Measurements from ENCODE around the gene ABHD17A.

The ABHD17A gene

DNA sequence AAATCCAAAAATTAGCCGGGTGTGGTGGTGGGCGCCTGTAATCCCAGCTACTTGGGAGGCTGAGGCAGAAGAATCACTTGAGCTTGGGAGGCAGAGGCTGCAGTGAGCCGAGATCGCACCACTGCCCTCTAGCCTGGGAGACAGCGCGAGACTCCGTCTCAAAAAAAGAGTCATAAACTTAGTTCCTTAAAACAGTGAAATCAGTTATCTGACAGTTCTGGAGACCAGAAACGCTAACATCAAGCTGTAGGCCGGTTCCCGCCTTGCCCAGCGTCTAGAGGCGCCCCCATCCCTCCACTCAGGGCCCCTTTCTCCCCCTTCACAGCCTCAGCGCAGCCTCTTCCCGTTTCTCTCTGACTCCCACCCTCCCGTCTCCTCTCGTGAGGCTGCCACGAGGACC is 31.9 kb upstream of the ABHD17A start:
- no peak overlapping the region for H3K27ac ChIP-seq
- TF ChIP-seq ZFX (IDR thresholded peaks at IDR 0.05; ENCODE audit: borderline replicate concordance), result no peak
- TF ChIP-seq, protein P1, sequence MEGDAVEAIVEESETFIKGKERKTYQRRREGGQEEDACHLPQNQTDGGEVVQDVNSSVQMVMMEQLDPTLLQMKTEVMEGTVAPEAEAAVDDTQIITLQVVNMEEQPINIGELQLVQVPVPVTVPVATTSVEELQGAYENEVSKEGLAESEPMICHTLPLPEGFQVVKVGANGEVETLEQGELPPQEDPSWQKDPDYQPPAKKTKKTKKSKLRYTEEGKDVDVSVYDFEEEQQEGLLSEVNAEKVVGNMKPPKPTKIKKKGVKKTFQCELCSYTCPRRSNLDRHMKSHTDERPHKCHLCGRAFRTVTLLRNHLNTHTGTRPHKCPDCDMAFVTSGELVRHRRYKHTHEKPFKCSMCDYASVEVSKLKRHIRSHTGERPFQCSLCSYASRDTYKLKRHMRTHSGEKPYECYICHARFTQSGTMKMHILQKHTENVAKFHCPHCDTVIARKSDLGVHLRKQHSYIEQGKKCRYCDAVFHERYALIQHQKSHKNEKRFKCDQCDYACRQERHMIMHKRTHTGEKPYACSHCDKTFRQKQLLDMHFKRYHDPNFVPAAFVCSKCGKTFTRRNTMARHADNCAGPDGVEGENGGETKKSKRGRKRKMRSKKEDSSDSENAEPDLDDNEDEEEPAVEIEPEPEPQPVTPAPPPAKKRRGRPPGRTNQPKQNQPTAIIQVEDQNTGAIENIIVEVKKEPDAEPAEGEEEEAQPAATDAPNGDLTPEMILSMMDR (IDR thresholded peaks at IDR 0.05), result no peak

DNA sequence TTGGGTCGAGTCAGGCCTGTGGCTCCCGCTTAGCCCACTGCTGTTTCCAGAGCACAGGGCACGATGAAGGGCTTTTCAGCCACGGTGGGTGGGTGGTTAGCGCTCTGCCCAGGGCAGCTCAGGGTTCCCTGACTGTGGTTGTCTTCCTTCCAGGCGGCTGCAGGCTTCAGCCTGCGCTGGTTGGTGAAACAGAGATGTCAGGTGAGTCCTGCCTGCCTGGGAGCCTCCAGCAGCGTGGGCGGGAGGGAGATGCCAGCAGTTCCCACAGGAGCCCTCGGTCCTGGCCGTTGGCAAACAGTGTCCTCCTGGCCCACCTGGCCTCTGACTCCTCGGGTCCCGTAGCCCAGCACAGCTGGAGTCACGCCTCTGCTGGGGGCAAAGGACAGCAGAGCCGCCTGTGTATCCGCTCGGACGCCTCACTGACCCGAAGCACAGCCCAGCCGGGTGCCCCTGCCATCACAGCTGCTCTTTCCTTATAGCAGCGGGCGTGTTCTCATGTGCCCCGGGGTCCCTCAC is 29.6 kb upstream of the ABHD17A start:
- TF ChIP-seq ZFX (IDR thresholded peaks at IDR 0.05; ENCODE audit: borderline replicate concordance), result no peak
- TF ChIP-seq, protein P1 (IDR thresholded peaks at IDR 0.05), result no peak
- no peak overlapping the region for H3K27ac ChIP-seq

DNA sequence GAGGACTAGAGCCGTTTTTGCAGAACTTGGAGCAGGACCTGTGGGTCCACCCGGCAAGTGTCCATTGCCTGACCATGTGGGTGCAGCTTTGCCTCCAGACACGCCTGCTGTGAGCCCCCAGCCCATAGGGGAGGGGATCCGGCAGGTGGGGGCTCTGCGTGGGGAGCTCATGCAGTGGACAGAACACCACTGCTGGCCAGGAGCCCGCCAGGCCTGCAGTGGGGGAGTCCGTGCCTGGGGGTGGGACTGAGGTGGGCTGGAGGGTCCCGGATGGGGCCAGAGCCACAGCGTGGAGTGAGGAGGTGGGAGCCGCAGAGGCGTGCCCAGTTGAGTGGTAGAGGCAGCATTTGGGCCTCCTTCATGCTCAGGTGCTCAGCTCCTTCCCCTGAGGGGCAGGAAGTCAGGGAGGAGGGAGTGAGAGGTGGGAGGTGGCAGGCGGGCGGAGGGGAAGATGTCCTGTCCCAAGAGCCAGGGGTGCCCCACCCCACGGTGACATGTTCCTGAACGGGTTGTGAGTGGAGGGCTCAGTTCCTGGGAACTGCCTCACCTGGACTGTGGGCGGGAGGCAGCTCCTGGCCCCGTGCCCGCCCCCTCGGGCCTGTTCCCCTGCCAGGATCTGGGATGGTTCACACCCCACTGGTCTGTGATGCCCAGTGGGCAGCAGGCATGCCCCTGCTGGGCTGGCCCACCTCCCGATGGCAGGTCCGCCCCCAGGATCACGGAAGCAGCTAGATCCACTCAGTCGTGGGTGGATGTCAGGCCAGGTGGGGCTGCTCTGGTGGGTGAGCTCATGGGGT is 28.7 kb upstream of the ABHD17A start:
- TF ChIP-seq ZFX (IDR thresholded peaks at IDR 0.05; ENCODE audit: borderline replicate concordance), result no peak
- TF ChIP-seq, protein P1 (IDR thresholded peaks at IDR 0.05), result no peak
- no peak overlapping the region for H3K27ac ChIP-seq

DNA sequence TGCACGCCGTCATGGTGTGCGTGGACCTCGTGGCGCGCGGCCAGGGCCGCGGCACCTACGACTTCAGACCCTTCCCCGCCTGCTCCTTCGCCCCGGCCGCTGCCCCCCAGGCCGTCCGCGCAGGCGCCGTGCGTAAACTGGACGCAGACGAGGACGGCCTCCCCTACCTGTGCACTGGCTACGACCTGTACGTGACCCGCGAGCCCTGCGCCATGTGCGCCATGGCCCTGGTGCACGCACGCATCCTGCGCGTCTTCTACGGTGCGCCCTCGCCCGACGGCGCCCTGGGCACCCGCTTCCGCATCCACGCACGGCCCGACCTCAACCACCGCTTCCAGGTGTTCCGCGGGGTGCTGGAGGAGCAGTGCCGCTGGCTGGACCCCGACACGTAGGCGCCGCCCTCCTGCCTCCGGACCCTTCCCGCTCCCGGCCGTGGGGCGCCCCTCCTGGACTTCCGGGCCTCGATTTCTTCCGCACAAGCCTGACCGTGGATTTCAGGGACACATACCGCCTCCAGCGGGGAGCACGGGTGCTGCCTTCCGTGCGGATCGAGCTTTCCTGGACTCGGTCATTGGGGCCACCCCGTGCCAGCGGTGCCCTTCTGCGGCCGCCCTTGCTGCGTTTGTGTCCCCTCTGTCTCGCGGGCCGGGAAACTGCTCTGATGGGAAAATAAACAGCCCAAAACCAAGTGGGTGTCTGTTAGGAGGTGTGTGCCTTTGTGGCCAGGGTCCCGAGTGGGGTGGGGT is 27.6 kb upstream of the ABHD17A start:
- TF ChIP-seq, protein P1 (IDR thresholded peaks at IDR 0.05), result no peak
- TF ChIP-seq ZFX (IDR thresholded peaks at IDR 0.05; ENCODE audit: borderline replicate concordance), result no peak
- H3K27ac ChIP-seq, result no peak overlapping the region

DNA sequence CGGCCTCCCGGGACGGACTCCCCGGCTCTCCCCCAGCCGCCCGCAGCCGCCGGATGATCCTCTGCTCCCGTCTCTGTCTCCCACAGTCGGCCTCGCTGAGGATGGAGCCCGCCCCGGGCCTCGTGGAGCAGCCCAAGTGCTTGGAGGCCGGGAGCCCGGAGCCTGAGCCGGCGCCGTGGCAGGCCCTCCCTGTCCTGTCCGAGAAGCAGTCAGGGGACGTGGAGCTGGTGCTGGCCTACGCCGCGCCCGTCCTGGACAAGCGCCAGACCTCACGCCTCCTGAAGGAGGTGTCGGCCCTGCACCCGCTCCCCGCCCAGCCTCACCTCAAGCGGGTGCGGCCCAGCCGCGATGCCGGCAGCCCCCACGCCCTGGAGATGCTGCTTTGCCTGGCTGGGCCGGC is 26.7 kb upstream of the ABHD17A start:
- no peak overlapping the region for H3K27ac ChIP-seq
- no peak for TF ChIP-seq ZFX (IDR thresholded peaks at IDR 0.05; ENCODE audit: borderline replicate concordance)
- TF ChIP-seq, protein P1 (IDR thresholded peaks at IDR 0.05), result no peak

DNA sequence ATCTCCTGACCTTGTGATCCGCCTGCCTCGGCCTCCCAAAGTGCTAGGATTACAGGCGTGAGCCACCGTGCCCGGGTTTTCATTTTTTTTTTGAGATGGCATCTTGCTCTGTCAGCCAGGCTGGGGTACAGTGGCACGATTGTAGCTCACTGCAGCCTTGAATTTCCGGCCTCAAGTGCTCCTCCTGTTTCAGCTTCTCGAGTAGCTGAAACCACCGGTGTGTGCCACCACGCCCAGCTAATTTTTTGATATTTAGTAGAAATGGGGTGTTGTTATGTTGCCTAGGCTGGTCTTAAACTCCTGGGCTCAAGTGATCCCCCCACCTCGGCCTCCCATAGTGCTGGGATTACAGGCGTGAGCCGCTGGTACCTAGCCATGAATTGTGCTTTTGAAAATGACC is 25.8 kb upstream of the ABHD17A start:
- no peak overlapping the region for H3K27ac ChIP-seq
- TF ChIP-seq, protein P1 (IDR thresholded peaks at IDR 0.05), result no peak
- no peak for TF ChIP-seq ZFX (IDR thresholded peaks at IDR 0.05; ENCODE audit: borderline replicate concordance)

DNA sequence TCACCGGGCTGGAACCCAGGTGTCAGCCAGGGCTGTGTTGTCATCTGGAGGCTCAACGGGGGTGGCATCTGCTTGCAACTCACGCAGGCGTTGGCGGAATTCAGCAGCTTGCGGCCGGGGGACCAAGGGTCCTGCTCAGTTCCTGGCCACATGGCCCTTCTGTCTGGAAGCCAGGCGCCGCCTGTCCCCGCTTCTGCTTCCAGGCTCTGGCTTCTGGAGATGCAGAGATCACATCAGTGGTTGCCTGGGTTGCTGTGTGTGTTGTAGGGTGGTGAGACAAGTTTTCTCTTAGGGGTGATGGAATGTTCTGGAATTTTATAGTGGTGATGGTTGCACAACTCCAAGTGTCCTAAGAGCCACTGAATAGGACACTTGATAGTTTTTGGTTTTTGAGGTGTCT is 24.9 kb upstream of the ABHD17A start:
- TF ChIP-seq ZFX (IDR thresholded peaks at IDR 0.05; ENCODE audit: borderline replicate concordance), result no peak
- TF ChIP-seq, protein P1 (IDR thresholded peaks at IDR 0.05), result no peak
- H3K27ac ChIP-seq, result no peak overlapping the region

Data from 22Rv1 (cell line).